HG02571 (cell line): ENCODE results near the gene PHB1.
"Not testable (repeated sequence)": the region's sequence is repeated elsewhere in the genome, so short reads cannot be mapped to it uniquely, and the experiment has no call there.

Source experiments
- ATAC-seq: cut with Tn5 transposase; IDR thresholded peaks from one replicate; pipeline ENCODE4 v1.9.1; 2021; ENCODE audit warnings: mild to moderate bottlenecking, moderate library complexity; ENCODE audit not compliant: unreplicated experiment

The PHB1 gene

DNA sequence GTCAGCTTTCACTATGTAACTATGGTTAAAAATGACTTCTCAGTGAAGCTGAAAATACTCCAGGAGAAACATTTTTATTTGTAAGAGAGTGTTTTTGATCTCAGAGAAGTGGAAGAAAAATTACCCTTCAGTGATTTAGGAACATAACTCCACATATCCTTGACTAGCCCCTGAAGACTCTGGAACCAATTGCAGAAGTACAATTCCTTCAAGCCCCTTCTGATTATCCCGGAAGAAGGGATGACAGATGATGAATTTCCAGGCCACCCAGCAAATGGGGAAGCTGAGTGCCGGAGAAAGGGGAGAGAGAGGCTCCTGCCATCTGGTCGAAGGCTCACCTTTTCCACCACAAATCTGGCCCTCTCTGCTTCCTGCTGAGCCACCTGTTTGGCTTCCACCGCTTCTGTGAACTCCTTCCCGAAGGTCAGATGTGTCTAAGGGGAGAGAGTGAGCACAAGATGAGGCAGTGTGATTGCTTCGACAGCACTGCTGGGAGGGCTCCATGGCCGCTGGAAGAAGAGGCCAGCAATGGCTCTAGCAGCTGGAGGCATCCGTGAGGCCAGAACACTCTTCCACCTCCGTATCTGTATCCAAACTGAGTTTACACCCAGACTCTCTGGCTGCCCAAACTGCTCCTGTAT lies 8.1 kb downstream of the PHB1 start:
- ATAC-seq, result no peak

- ATAC-seq, result no peak
Measured at GRCh38 chr17:49404906-49405305, 9.8 kb downstream of the PHB1 start.

- ATAC-seq, result no peak
Measured at GRCh38 chr17:49404361-49404760, 10.3 kb downstream of the PHB1 start.

- no peak for ATAC-seq
Measured at GRCh38 chr17:49403514-49404289, 11.0 kb downstream of the PHB1 start.

- no peak for ATAC-seq
Measured at GRCh38 chr17:49402706-49403105, 12.0 kb downstream of the PHB1 start.

- ATAC-seq, result no peak
Measured at GRCh38 chr17:49401971-49402611, 12.6 kb downstream of the PHB1 start.

- no peak for ATAC-seq
Measured at GRCh38 chr17:49399995-49400394, 14.7 kb downstream of the PHB1 start.

DNA sequence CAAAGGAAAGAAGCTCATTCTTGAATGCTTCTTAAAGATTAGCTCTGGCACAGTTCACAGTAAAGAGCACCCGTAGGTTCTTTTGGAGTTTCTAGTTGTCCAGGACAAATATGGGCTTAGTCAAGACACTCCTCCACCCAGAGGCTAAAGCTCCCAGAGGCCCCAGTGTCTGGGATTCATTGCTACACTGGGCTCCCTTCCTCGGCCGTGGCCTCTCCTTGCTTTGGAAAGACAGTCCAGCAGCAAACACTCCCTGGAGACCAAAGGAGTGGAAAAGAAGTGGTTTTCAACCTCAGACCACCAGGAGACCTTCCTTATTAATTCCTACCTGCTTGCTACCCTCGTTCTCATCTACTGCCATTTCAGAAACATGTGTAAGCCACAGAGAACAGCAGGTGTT lies 17.1 kb downstream of the PHB1 start:
- no peak for ATAC-seq

DNA sequence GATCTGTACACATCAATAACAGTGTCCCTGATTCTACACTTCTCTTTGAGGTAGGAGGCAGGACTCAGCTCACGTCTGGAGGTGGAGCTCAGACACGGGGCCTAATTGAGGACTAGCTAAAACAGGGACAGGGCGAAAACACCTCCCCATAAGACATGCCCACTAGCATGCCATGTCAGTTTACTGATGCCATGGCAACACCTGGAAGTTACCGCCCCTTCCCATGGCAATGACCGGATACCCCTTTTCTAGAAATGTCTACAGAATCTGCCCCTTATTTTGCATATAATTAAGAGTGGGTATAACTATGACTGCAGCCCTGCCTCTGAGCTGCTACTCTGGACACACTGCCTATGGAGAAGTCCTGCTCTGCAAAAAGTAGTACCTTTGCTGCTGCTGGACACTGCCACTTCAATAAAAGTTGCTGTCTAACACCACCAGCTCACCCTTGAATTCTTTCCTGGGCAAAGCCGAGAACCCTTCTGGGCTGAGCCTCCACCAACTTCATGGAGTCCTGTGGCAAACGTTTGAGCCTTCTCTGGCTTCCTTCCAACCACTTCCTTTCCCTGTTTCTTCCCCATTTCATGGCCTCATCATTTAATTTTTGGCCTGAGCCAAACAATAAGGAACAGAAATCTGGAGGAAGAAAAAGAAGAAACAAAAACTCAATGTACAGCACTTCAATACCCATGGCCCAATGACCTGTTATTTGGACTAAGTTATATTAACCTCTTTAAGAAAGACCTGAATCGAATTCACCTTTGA lies 21.0 kb downstream of the PHB1 start:
- no peak for ATAC-seq

DNA sequence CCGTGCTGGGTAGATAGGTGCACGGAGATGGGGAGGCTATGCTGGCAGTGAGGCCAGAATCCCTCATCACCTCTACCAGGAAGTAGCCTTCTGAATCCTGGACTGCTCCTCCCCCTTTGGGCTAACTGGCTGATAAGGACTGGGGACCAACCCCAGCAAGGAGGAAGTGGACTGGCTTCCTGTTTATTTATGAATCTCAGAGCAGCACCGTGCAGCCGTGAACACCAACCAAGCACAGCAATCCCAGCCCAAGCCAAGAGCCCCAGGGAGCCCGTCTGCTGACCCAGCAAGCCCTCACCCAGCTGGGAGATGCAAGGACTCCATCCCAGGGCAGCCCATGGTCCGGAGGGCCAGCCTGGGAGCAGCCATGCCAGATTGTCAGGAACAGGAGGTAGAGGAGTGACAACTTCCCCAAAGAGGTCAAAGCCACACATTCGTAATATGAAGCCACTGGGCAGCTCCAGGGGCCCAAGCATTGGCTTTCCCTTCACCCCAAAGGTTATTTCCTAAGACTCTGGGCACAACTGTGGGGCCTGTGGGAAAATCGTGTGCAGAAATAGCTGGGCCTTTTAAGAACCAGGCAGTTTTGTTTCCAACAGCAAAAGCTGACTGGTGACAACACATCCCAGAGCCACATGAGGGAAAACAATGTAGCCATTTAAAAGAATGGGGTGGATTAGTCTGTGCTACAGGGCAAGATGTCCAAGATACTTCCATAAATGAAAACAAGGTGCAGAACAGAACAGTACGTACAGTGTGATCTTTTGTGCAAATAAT lies 23.9 kb downstream of the PHB1 start:
- ATAC-seq, result no peak

GRCh38 chr17:49389514-49390347 lies 25.0 kb downstream of the PHB1 start:
- ATAC-seq, result not testable (repeated sequence)

- no peak for ATAC-seq
Measured at GRCh38 chr17:49388692-49389513, 25.8 kb downstream of the PHB1 start.

DNA sequence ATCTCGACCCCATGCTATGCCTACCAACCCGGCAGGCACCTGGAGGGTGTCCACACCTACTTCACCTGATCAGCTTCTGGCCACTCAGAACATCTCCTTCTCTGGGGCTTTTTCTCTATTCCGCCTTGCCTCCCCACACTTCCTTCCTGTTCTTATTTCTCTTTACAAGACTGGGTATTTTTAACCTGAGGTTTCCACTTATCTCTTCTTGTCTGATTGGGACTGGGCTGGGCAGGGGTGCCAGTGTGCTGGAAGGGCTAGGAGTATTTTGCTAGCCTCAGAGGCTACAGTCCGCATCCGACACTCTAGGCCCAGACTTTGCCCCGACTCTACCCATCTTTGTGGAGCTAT lies 26.4 kb downstream of the PHB1 start:
- ATAC-seq, result no peak

DNA sequence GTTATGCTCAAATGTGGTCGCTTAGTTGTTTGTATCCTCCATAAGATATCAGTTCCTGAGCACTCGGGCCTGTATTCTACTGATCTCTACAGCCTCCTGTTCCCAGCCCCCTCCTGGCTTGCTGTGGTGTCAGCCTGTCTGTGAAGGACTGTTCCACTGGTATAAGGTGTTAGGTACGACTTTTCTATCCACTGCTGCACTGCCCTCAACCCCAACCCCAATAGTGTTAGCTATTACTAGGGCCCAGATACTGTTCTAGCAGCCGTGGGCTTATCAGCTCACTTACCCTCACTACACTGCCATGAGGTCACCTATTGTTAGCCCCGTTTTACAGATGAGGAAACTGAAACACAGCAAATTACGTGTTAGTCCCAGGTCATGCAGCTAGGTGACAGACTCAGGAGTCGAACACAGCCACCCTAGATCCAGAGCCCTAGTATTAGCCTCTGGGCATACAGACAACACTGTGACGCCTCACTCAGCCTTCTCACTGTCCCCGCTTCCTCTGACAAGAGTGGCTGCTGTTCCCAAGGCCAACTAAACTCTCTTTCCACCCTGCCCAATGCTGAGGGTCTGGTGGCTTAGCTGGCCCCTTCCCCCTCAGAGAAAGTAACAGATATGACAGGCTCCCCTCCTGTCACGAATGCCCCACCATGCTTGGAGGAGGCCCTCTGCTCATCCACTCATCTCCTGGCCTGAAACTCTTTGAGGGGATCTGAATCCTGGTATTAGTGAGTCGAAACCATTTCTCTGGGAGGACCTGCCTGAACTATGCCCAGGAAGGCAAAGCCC lies 27.0 kb downstream of the PHB1 start:
- ATAC-seq, result no peak

GRCh38 chr17:49386373-49386772 lies 28.3 kb downstream of the PHB1 start:
- ATAC-seq, result no peak

DNA sequence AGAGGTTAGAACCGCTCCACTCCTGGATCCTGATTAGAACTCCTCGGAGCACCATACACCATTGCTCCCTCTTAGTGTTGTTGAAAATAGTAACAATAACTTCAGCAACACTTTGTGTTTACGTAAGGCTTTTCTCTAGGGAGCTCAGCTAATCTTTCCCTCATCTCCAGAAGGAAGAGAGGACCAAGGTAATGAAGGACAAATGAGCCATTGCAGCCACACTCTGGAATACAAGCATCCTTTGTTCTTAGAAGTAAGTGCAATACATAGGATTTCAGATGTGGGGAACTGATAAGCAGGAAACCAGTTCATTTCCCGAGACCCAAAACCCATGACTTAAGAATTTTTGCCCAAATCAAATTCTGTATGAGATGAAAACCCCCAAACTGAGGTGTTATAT lies 29.7 kb downstream of the PHB1 start:
- no peak for ATAC-seq

GRCh38 chr17:49383060-49383459 lies 31.6 kb downstream of the PHB1 start:
- ATAC-seq, result no peak

DNA sequence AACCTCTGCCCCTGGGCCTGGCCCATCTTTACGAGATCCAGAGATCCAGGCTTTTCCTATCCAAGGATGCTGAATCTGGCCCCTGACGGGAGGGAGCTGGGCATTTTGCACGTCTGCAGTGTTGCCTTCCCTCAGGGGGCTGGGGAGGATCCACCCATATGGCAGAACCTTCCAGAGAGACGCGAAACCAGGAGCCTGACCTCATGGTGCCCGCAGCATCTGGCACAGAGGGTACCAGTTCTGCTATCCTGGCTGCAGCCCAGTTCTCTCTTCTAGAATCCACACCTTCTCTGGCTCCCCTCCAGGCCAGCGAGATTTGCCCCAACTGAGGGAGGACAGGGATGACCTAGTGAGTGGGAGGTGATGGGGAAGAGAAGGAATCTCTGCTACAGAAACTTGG lies 32.1 kb downstream of the PHB1 start:
- ATAC-seq, result no peak
